ENCODE data around the gene UNC45B. TPM values are rescaled to one million over a fixed set of nuclear protein-coding genes. Genes with fewer than 3 reads are reported as not detected.
"Not testable (repeated sequence)": the region's sequence is repeated elsewhere in the genome, so short reads cannot be mapped to it uniquely, and the experiment has no call there.

Gene UNC45B
- total and polyA plus RNA-seq, 2 of the 4 experiments (the other 2 are of a cell fraction): not detected

DNA sequence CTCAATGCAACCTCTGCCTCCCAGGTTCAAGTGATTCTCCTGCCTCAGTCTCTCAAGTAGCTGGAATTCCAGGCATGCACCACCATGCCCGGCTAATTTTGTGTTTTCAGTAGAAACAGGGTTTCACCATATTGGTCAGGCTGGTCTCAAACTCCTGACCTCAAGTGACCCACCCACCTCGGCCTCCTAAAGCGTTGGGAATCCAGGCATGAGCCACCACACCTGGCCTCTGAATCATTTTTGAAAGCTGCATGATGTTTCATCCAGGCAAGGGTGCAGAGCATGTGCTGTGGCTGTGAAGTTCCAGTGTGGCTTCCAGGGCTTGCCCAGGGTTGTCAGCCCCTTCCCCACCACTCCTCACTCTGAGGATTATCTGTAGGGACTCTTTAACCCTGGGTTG lies 24.7 kb downstream of the UNC45B start:
- H2BK15ac ChIP-seq (ENCODE audit: low read depth, low read length); H3K14ac ChIP-seq (replicated peaks; ENCODE audit: low read depth, low read length); ATAC-seq (ENCODE audit: low read depth); H3K18ac ChIP-seq (ENCODE audit: low read depth, low read length); H3K27ac ChIP-seq (ENCODE audit: insufficient read depth, low read length); H2AK5ac ChIP-seq (ENCODE audit: low read depth, low read length); H4K5ac ChIP-seq (ENCODE audit: low read depth, low read length); BruUV-seq (replicated peaks); H3K4me2 ChIP-seq (ENCODE audit: low read depth, low read length); H3K56ac ChIP-seq (ENCODE audit: extremely low read depth, insufficient read depth, low read length); CTCF ChIA-PET; H4K8ac ChIP-seq (ENCODE audit: low read depth in 2 of 2, low read length in 2 of 2); H2AFZ ChIP-seq (replicated peaks; ENCODE audit: low read length, poor library complexity); H3K9me1 ChIP-seq (ENCODE audit: insufficient read depth, low read length); H3K4me1 ChIP-seq (ENCODE audit: control insufficient read depth, insufficient read depth, low read length); H3K27me3 ChIP-seq (ENCODE audit: control insufficient read depth, insufficient read depth, low read length); H4K20me1 ChIP-seq (ENCODE audit: insufficient read depth, low read length); H3K23ac ChIP-seq (ENCODE audit: low read depth, low read length); H3K4ac ChIP-seq (ENCODE audit: low read depth, low read length); H2BK120ac ChIP-seq (ENCODE audit: low read depth, low read length); H3K4me3 ChIP-seq (ENCODE audit: insufficient read depth, low read depth, low read length); POLR2A ChIA-PET (ENCODE audit: unreplicated experiment); H4K91ac ChIP-seq (ENCODE audit: insufficient read depth, low read depth, low read length); H2AK9ac ChIP-seq (replicated peaks; ENCODE audit: low read depth, low read length, poor library complexity); H3K9ac ChIP-seq (ENCODE audit: low read depth, low read length); H3K9me3 ChIP-seq (ENCODE audit: control insufficient read depth, insufficient read depth, low read length); H2BK20ac ChIP-seq (ENCODE audit: low read depth, low read length); dilution Hi-C loops (cut with HindIII; ENCODE audit: low sequenced_read_pairs, unreplicated experiment); H3K36me3 ChIP-seq (ENCODE audit: control insufficient read depth, insufficient read depth, low read length); H3K79me1 ChIP-seq (ENCODE audit: low read depth in 1 of 2, low read length in 2 of 2); H2BK5ac ChIP-seq (ENCODE audit: low read depth, low read length, poor library complexity, severe bottlenecking); in situ Hi-C loops (cut with MboI; ENCODE audit: low sequenced_read_pairs); DNase-seq: not testable (repeated sequence)
- WGBS, 2 experiments (ENCODE audit: extremely low coverage in 2 of 2, insufficient read length in 1 of 2): 86% methylated on average over 1 of the region's 3 CpGs; no CpG with 5 or more reads in 1 of the 2 experiments
- intact Hi-C loops (cut with micrococcal nuclease): loop anchor here (1.0 to 10.0 kb wide), 3 partner anchors 70 to 575 kb away; partner anchors contain the start of genes SLFN12 and SLFN5

Data from IMR-90 (cell line).